CD4-positive, alpha-beta T cell treated with Interleukin-4 for 4 hours (primary cell): ENCODE measurements around the gene SYCE1L.
"Not testable (repeated sequence)": the region's sequence is repeated elsewhere in the genome, so short reads cannot be mapped to it uniquely, and the experiment has no call there.

Source experiments
- DNase-seq: peaks from one replicate; pipeline ENCODE4 v3.0.0-alpha.2; 2020

Gene SYCE1L

GRCh38 chr16:77199211-77199610 is at the start of gene SYCE1L:
Gene SYCE1L (plus strand): TSS chr16:77199408. CDS start chr16:77199452, 44 bp downstream.
- no peak for DNase-seq

GRCh38 chr16:77157346-77158058 is 41.7 kb upstream of the SYCE1L start:
- no peak for DNase-seq

- no peak for DNase-seq
Measured at GRCh38 chr16:77158293-77158692, 40.9 kb upstream of the SYCE1L start.

- DNase-seq = no peak
Measured at GRCh38 chr16:77165006-77165405, 34.2 kb upstream of the SYCE1L start.

- DNase-seq = not testable (repeated sequence)
Measured at GRCh38 chr16:77165536-77166236, 33.5 kb upstream of the SYCE1L start.

GRCh38 chr16:77166726-77167125 is 32.5 kb upstream of the SYCE1L start:
- DNase-seq = no peak

- no peak for DNase-seq
Measured at GRCh38 chr16:77168901-77169300, 30.3 kb upstream of the SYCE1L start.

GRCh38 chr16:77169650-77170236 is 29.5 kb upstream of the SYCE1L start:
- peak; percentile 30 for DNase-seq

- no peak for DNase-seq
Measured at GRCh38 chr16:77170805-77171204, 28.4 kb upstream of the SYCE1L start.

GRCh38 chr16:77171745-77172635 is 27.2 kb upstream of the SYCE1L start:
- peak; percentile 60 for DNase-seq

GRCh38 chr16:77172951-77173350 is 26.3 kb upstream of the SYCE1L start:
- DNase-seq = no peak

GRCh38 chr16:77183137-77183536 is 16.1 kb upstream of the SYCE1L start:
- no peak for DNase-seq

- not testable (repeated sequence) for DNase-seq
Measured at GRCh38 chr16:77186298-77186697, 12.9 kb upstream of the SYCE1L start.

- DNase-seq = no peak
Measured at GRCh38 chr16:77190190-77190477, 9.1 kb upstream of the SYCE1L start.

GRCh38 chr16:77190478-77191258 is 8.5 kb upstream of the SYCE1L start, which contains the start of gene MON1B:
Gene MON1B (plus strand): TSS chr16:77191190. CDS start chr16:77191486, 296 bp downstream.
- peak; percentile 97 for DNase-seq

- DNase-seq = peak; percentile 7
Measured at GRCh38 chr16:77191259-77191969, 7.8 kb upstream of the SYCE1L start.

GRCh38 chr16:77193377-77193776 is 5.8 kb upstream of the SYCE1L start:
- DNase-seq = no peak

- no peak for DNase-seq
Measured at GRCh38 chr16:77194295-77195231, 4.6 kb upstream of the SYCE1L start.

GRCh38 chr16:77195411-77195810 is 3.8 kb upstream of the SYCE1L start:
- no peak for DNase-seq

GRCh38 chr16:77197747-77198146 is 1.5 kb upstream of the SYCE1L start:
- DNase-seq = no peak
